ENCODE data around the gene UTRN. TPM values are rescaled to one million over a fixed set of nuclear protein-coding genes. Genes with fewer than 3 reads are reported as not detected.

UTRN gene
- total RNA-seq, 1 experiment from 2014 or later, result 79.7 TPM

DNA sequence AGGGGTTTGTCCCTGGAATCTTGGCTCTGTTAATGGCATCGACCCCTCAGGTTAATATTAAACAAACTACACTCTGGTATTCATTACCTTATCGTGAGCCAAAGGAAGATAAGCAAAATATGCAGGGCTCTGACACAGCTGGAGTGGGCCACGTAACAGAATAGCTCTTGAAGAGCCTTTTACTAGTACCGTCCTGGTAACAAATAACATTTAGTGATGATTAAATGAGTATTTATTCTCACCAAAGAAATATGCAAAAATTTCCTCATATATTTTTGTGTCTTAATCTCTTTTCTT, 20.1 kb upstream of the UTRN start:
- DNase-seq, result no peak
- H3K27ac ChIP-seq (ENCODE audit: insufficient read length, low read depth, low read length), result no peak overlapping the region
- no peak overlapping the region for H3K23ac ChIP-seq (ENCODE audit: insufficient read length, low read depth, low read length)
- no peak overlapping the region for H3T11ph ChIP-seq (ENCODE audit: low read length)
- H3K23me2 ChIP-seq (ENCODE audit: insufficient read length, low read depth, low read length, poor library complexity, severe bottlenecking), result no peaks in the 10 kb centered on the region
- no peak overlapping the region for H3K4ac ChIP-seq (ENCODE audit: low read depth, low read length)
- H3K9ac ChIP-seq (ENCODE audit: extremely low read depth, insufficient read length, low read length), result no peak overlapping the region
- H4K5ac ChIP-seq (ENCODE audit: insufficient read length, low read depth, low read length), result no peak overlapping the region
- no CpG with 5 or more reads among the region's 4 CpGs for WGBS (ENCODE audit: extremely low coverage, insufficient read length, low lambda C conversion rate)
- no peak overlapping the region for H2AFZ ChIP-seq (ENCODE audit: low read length)
- TF ChIP-seq CTCF (conservative IDR thresholded peaks at IDR 0.05), result no peak
- H3K56ac ChIP-seq (ENCODE audit: insufficient read length, low read depth, low read length), result no peak overlapping the region
- no peaks in the 10 kb centered on the region for H3K9me3 ChIP-seq (ENCODE audit: control insufficient read depth, low read depth, low read length)
- H2BK15ac ChIP-seq (ENCODE audit: low read depth, low read length), result no peak overlapping the region
- H3K27ac Mint-ChIP-seq, result peak overlapping the region; percentile 93 to 97 (median 97); a peak in 6 of 7 replicates
- H3K4me3 Mint-ChIP-seq, result peak overlapping the region in 1 of 2 experiments; percentile 64; a peak in 1 of 5 replicates
- H3K9me3 Mint-ChIP-seq, result peaks cover 3% of the 10 kb centered on the region in 2 experiments; a peak in 3 of 5 replicates
- H3K27me3 Mint-ChIP-seq (ENCODE audit: low read depth), result no peaks in the 10 kb centered on the region
- peaks cover 9% of the 10 kb centered on the region for H3K4me1 ChIP-seq (ENCODE audit: insufficient read depth, low read length)
- no peak overlapping the region for H3K4me2 ChIP-seq (ENCODE audit: insufficient read depth, insufficient read length, low read length)
- peaks cover 0 to 8% (median 2%) of the 10 kb centered on the region in 3 experiments; a peak in 5 of 7 replicates for H3K36me3 Mint-ChIP-seq (ENCODE audit: insufficient read depth in 1 of 3, low read depth in 3 of 3)
- H3K18ac ChIP-seq (ENCODE audit: insufficient read length, low read depth, low read length), result no peak overlapping the region
- no peak overlapping the region for H2BK12ac ChIP-seq (ENCODE audit: insufficient read length, low read depth, low read length)
- H3K79me2 ChIP-seq (ENCODE audit: insufficient read depth, low read length), result no peaks in the 10 kb centered on the region
- no peaks in the 10 kb centered on the region for H3K79me1 ChIP-seq (ENCODE audit: insufficient read depth, low read depth, low read length, poor library complexity, severe bottlenecking)
- H4K20me1 ChIP-seq (ENCODE audit: control insufficient read depth, insufficient read depth, insufficient read length), result no peaks in the 10 kb centered on the region
- H2BK20ac ChIP-seq (ENCODE audit: low read depth, low read length, poor library complexity, severe bottlenecking), result no peak overlapping the region
- peaks cover 30 to 33% of the 10 kb centered on the region in 2 experiments for H3K4me1 Mint-ChIP-seq
- H4K8ac ChIP-seq (replicated peaks; ENCODE audit: insufficient read length, low read depth, low read length), result no peak overlapping the region
- no peak overlapping the region for H2AK5ac ChIP-seq (ENCODE audit: insufficient read length, low read length)
- H2BK120ac ChIP-seq (ENCODE audit: low read depth, low read length, poor library complexity, severe bottlenecking), result no peak overlapping the region
- H4K91ac ChIP-seq (ENCODE audit: insufficient read length, low read depth, low read length), result no peak overlapping the region
- no peak overlapping the region for H2BK5ac ChIP-seq (ENCODE audit: insufficient read length, low read length)
- no peaks in the 10 kb centered on the region for H3K27me3 ChIP-seq (ENCODE audit: insufficient read depth, low read length)
- no peak overlapping the region for H3K14ac ChIP-seq (ENCODE audit: insufficient read depth, low read length)
